GM10248 (cell line): ENCODE data around the gene NFIX.

Experiments
- CTCF ChIA-PET: fragments of 300-600 bp; sonication (Branson Sonifier 250); formaldehyde crosslinking; extraction: SDS; loops from one replicate; lab custom pipeline; 2021; ENCODE audit warnings: antibody characterized with exemption; lab: Yijun Ruan, JAX
- POLR2A ChIA-PET: fragments of 350-650 bp; sonication (Branson Sonifier 250); formaldehyde crosslinking; extraction: SDS; loops from one replicate; lab custom pipeline; 2020; ENCODE audit warnings: antibody characterized with exemption; lab: Yijun Ruan, JAX
- DNase-seq: peaks from one replicate; pipeline ENCODE4 v3.0.0; 2012; ENCODE audit errors: extremely low spot score
- TF ChIP-seq, protein P1 (sequence below): IDR thresholded peaks from 2 replicates; pipeline ENCODE4 v1.5.1; 2012; ENCODE audit warnings: mild to moderate bottlenecking, low read depth; ENCODE audit errors: extremely low read depth, missing control alignments, control extremely low read depth

The NFIX gene

DNA sequence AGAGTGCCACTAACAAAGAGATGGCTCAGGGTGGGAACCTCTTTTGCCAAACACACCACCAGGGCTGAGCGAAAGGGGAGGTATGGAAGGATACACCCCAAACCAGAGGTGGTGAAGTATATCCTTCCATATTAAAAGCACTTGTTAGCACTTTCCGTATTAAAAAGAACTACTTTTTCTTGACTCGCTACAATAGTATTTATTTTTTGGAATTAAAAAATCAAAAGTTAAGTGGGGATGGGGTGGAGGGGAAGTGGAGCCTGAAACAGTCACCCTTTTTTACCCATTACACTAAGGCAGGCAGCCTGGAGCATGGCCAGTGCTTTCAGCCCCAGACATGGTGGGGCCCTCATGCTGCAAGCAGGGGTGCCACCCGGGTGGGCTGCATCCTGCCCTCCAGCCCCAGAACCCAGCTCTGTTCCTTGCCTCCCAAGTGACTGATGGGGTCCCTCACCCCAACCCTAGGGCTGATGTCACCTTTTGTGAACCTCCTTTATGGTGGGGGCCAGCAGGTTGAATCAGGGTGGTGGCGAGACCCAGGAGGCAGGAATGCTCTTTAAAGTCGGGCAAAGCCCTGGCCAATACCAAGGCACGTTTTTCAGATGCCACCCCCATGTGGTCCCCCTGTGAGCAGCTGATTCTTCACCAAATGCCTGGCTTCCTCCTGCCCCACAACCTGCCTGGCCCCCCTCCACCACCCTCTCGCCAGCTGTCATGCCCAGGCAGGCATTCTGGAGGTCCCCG, 76.3 kb downstream of the NFIX start:
- no peak for DNase-seq
- TF ChIP-seq, protein P1, sequence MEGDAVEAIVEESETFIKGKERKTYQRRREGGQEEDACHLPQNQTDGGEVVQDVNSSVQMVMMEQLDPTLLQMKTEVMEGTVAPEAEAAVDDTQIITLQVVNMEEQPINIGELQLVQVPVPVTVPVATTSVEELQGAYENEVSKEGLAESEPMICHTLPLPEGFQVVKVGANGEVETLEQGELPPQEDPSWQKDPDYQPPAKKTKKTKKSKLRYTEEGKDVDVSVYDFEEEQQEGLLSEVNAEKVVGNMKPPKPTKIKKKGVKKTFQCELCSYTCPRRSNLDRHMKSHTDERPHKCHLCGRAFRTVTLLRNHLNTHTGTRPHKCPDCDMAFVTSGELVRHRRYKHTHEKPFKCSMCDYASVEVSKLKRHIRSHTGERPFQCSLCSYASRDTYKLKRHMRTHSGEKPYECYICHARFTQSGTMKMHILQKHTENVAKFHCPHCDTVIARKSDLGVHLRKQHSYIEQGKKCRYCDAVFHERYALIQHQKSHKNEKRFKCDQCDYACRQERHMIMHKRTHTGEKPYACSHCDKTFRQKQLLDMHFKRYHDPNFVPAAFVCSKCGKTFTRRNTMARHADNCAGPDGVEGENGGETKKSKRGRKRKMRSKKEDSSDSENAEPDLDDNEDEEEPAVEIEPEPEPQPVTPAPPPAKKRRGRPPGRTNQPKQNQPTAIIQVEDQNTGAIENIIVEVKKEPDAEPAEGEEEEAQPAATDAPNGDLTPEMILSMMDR = no peak
- ChIA-PET POLR2A (no interaction called here), CTCF (interaction anchor here (1.0 to 10.8 kb wide), 5 partner anchors 11 to 106 kb away, joined by 4 to 102 read pairs (median 12); no protein-coding TSS in a partner anchor)

DNA sequence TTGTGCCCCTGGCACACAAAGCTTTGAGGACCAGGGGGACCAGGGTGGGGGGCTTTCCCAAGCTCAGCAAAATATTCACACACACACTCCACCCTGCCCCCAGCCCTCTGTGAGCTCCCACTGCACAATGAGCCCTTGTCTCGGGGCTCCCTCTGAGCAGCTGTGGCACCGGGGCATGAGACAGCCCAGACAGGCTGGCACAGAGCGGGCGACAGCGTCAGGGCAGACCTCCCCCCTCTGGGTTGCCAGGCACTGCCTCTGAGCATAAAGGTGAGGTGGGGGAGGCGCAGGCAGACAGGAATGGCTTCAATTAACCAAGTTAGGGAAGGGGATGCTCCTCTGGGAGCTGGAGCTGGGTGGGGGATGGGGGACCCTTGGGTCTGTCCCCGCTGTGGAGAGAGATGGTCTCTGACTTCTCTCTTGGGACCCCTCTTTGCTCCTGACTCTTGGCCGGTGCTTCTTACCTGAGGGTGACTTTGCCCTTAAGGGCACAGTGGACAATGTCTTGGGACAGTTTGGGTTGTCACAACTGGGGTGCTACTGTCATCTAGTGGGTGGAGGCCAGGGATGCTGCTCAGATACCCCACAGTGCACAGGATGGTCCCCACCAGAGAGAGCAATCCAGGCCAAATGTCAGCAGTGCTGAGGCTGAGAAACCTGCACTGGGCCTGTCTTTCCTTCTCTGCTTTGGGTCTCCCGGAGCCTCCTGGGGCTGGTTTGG, 77.1 kb downstream of the NFIX start:
- ChIA-PET POLR2A (no interaction called here), CTCF (interaction anchor here (1.0 to 10.8 kb wide), 5 partner anchors 12 to 107 kb away, joined by 4 to 102 read pairs (median 12); no protein-coding TSS in a partner anchor)
- TF ChIP-seq, protein P1 = no peak
- DNase-seq = no peak

DNA sequence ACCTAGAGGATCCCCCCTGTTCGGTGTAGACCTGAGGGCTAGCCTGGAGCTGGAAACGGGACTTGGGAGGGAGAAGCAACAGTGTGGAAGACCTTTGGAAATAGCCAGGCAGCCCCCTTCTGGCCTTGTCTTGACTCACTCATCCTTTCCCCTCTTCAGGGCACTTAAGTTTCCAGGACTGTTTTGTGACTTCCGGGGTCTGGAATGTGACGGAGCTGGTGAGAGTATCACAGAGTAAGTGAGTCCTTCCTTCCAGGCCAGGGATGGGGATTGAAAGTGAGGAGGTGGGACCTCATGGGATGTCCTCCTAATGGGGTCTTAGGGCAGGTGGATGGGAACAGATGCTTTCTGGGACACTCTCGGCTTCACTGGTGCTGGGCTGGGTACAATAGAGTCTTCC, 78.0 kb downstream of the NFIX start:
- CTCF ChIA-PET = interaction anchor here (0.9 to 10.8 kb wide), 6 partner anchors 9 to 300 kb away, joined by 3 to 102 read pairs (median 8); no protein-coding TSS in a partner anchor
- TF ChIP-seq, protein P1 = no peak
- POLR2A ChIA-PET = no interaction called here
- no peak for DNase-seq

DNA sequence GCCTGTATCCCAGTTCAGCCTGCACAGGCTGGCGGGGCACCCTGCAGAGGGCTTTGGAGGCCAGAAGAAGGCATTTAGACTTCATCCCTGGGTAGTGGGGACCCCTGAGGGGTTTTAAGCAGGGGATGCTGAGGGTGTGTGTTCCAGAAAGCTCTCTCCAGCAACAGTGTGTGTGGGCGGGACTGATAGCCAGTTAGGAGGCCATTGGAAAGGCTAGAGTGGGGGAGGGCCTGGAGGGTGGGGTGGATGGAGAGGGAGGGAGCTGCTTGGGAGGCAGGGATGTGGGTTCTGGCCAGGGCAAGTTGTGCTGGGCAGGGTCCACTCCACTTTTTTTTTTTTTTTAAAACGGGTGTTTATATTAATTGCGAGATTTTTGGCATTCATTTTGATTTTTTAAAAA, 79.1 kb downstream of the NFIX start:
- no peak for DNase-seq
- TF ChIP-seq, protein P1 = no peak
- ChIA-PET POLR2A (interaction anchor here (0.6 kb wide), 1 partner anchor 280 kb away, joined by 5 read pairs; no protein-coding TSS in a partner anchor), CTCF (interaction anchor here (1.3 to 10.8 kb wide), 4 partner anchors 10 to 109 kb away, joined by 3 to 102 read pairs (median 28); no protein-coding TSS in a partner anchor)

DNA sequence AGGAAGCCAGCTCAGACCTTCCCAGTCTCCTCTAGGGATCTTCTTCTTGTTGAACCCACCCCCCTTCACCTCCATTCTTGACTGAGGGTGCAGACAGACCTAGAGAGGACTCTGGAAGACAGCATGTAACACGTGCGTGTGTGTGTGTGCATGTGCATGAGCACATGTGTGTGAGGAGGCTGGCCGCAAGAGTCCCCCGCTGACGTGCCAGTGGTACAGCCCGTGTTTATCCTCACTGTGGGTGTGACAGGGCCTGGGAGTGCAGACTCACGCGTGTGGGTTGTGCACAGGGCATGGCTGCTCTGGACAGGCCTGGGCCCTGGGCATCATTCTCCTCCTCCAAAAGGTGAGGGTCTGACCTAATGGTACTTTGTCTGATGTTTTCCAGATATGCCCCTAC, 81.0 kb downstream of the NFIX start:
- no peak for DNase-seq
- TF ChIP-seq, protein P1 = no peak
- ChIA-PET POLR2A (no interaction called here), CTCF (interaction anchor here (1.3 to 10.8 kb wide), 3 partner anchors 16 to 111 kb away, joined by 6 to 102 read pairs (median 8); no protein-coding TSS in a partner anchor)

DNA sequence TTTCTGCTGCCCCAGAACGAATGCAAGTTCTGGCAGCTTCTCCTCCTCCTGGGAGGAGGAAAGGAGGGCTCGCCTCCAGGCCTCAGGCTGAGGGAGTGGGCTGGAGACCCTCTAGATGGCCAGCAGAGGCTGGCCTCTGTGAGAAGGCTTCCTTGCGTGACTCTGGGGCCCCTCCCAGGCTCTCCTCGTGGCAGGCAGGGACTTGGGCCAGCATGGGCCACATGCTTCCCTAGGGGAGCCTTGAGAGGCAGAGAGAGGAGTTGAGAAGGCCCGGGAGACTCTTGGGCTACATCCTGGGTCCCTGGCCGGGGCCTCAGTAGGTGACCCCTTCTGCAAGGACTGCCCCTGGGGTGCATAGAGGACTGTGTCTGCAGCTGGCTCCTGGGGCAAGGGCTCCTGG, 81.5 kb downstream of the NFIX start:
- TF ChIP-seq, protein P1 = no peak
- POLR2A ChIA-PET = no interaction called here
- CTCF ChIA-PET = interaction anchor here (1.3 to 10.8 kb wide), 3 partner anchors 16 to 111 kb away, joined by 6 to 102 read pairs (median 8); no protein-coding TSS in a partner anchor
- DNase-seq = no peak
